HCT116 (cell line): ENCODE measurements around the gene LRP11. TPM values are rescaled to one million over a fixed set of nuclear protein-coding genes. Genes with fewer than 3 reads are reported as not detected.
"Not testable (repeated sequence)": the region's sequence is repeated elsewhere in the genome, so short reads cannot be mapped to it uniquely, and the experiment has no call there.

ENCODE experiments used
- ATAC-seq: fragments of 200-7000 bp; cut with Tn5 transposase; 2 replicates; pipeline ENCODE4 v1.9.1; 2020; ENCODE audit warnings: mild to moderate bottlenecking, moderate library complexity
- BruUV-seq: library from RNA; stranded (reverse); fragments of 400-500 nt; replicated peaks from 2 replicates; lab custom pipeline; 2021; lab: Mats Ljungman, UMichigan
- CTCF ChIA-PET: fragments of 300-600 bp; sonication (Branson Sonifier 250); formaldehyde crosslinking; loops from one replicate; lab custom pipeline; 2021; ENCODE audit warnings: antibody characterized with exemption; lab: Charles Lee
- POLR2A ChIA-PET: fragments of 300-600, 350-600 bp; sonication (Branson Sonifier 250); formaldehyde crosslinking; loops from one replicate; lab custom pipeline; 2021; ENCODE audit warnings: antibody characterized with exemption; lab: Charles Lee
- RAD21 ChIA-PET, 2 experiments: fragments of 300-600 bp; sonication (Branson Sonifier 250); formaldehyde crosslinking; loops; one replicate each; lab custom pipeline; 2023; ENCODE audit warnings: low total read pairs in 2 of 2; ENCODE audit not compliant: uncharacterized antibody in 2 of 2, unreplicated experiment in 2 of 2, low non-redundant PET in 1 of 2; lab: Charles Lee
- DNase-seq: peaks from one replicate; pipeline ENCODE4 v3.0.0-alpha.2; 2010; ENCODE audit warnings: low read depth, low spot score
- H2AFZ ChIP-seq: fragments of 200-600 bp; shearing (Covaris generic), sonication (generic); 2 replicates; pipeline ENCODE4 v1.6.1; 2017; ENCODE audit warnings: low read depth, mixed run types, mixed read lengths, antibody characterized with exemption, low read length; ENCODE audit not compliant: poor library complexity, severe bottlenecking
- H3K27ac ChIP-seq: 2 replicates; pipeline ENCODE4 v1.5.1; 2012; ENCODE audit warnings: low read depth, low read length
- H3K27me3 ChIP-seq: fragments of 200-600 bp; sonication (generic); 2 replicates; pipeline ENCODE4 v1.6.1; 2016; ENCODE audit warnings: mixed run types, low read length, mixed read lengths; ENCODE audit not compliant: insufficient read depth
- H3K36me3 ChIP-seq, 2 experiments: fragments of 200-500 bp in 1 of 2; fragments of 200-600 bp in 1 of 2; sonication (Bioruptor generic) in 1 of 2; sonication (generic) in 1 of 2; 2 replicates each; pipeline versions ENCODE4 v1.5.1 to v1.6.1; 2014 to 2016; ENCODE audit warnings: low read length in 2 of 2, inconsistent platforms in 1 of 2, mixed read lengths in 1 of 2, mixed run types in 1 of 2; ENCODE audit not compliant: insufficient read depth in 2 of 2, control insufficient read depth in 1 of 2
- H3K4me1 ChIP-seq, 2 experiments: fragments of 200-600 bp in 1 of 2; sonication (generic) in 1 of 2; 2 replicates each; pipeline versions ENCODE4 v1.5.1 to v1.6.1; 2012 to 2017; ENCODE audit warnings: low read length in 2 of 2, inconsistent platforms in 1 of 2, mild to moderate bottlenecking in 1 of 2, mixed read lengths in 1 of 2, mixed run types in 1 of 2, moderate library complexity in 1 of 2; ENCODE audit not compliant: insufficient read depth in 2 of 2, control insufficient read depth in 1 of 2
- H3K4me2 ChIP-seq: fragments of 200-600 bp; sonication (generic); 2 replicates; pipeline ENCODE4 v1.6.1; 2017; ENCODE audit warnings: mixed run types, low read length, mixed read lengths
- H3K4me3 ChIP-seq, 2 experiments: fragments of 200-600 bp in 1 of 2; sonication (generic) in 1 of 2; replicated peaks in 1 of 2; 2 replicates each; pipeline ENCODE4 v1.5.1; 2011 to 2016; ENCODE audit warnings: low read length in 2 of 2, control low read depth in 1 of 2, low read depth in 1 of 2, mild to moderate bottlenecking in 1 of 2, mixed read lengths in 1 of 2, mixed run types in 1 of 2
- H3K79me2 ChIP-seq: fragments of 200-600 bp; sonication (generic); 2 replicates; pipeline ENCODE4 v1.6.1; 2017; ENCODE audit warnings: mild to moderate bottlenecking, mixed run types, low read length, moderate library complexity, mixed read lengths; ENCODE audit not compliant: insufficient read depth
- H3K9ac ChIP-seq: fragments of 200-600 bp; sonication (generic); 2 replicates; pipeline ENCODE4 v1.6.1; 2016; ENCODE audit warnings: low read length, mixed read lengths
- H3K9me2 ChIP-seq: fragments of 200-600 bp; sonication (generic), shearing (Covaris generic); 2 replicates; pipeline ENCODE4 v1.6.1; 2017; ENCODE audit warnings: mixed run types, mild to moderate bottlenecking, moderate library complexity; ENCODE audit not compliant: insufficient read depth
- H3K9me3 ChIP-seq, 2 experiments: fragments of 200-500 bp in 1 of 2; fragments of 200-600 bp in 1 of 2; sonication (Bioruptor generic) in 1 of 2; sonication (generic) in 1 of 2; 2 replicates each; pipeline ENCODE4 v1.6.1; 2014 to 2017; ENCODE audit warnings: low read length in 2 of 2, mixed read lengths in 2 of 2, inconsistent platforms in 1 of 2, low read depth in 1 of 2, mild to moderate bottlenecking in 1 of 2, mixed run types in 1 of 2, moderate library complexity in 1 of 2; ENCODE audit not compliant: control insufficient read depth in 1 of 2, insufficient read depth in 1 of 2
- H4K20me1 ChIP-seq: fragments of 200-600 bp; sonication (generic), shearing (Covaris generic); 2 replicates; pipeline ENCODE4 v1.6.1; 2017; ENCODE audit warnings: mixed run types, mild to moderate bottlenecking, moderate library complexity; ENCODE audit not compliant: insufficient read depth
- EGR1 ChIP-seq: IDR thresholded peaks from 2 replicates; pipeline ENCODE4 v1.6.1; 2012; ENCODE audit warnings: low read depth
- EZH2phosphoT487 ChIP-seq: fragments of 200-600 bp; IDR thresholded peaks from 2 replicates; pipeline ENCODE4 v1.6.1; 2018; ENCODE audit warnings: antibody characterized with exemption, borderline replicate concordance
- JUND ChIP-seq: IDR thresholded peaks from 2 replicates; pipeline ENCODE4 v1.6.1; 2012
- POLR2A ChIP-seq: IDR thresholded peaks from 2 replicates; pipeline ENCODE4 v1.7.0; 2011; ENCODE audit warnings: borderline replicate concordance; ENCODE audit not compliant: insufficient read depth, insufficient read length; ENCODE audit errors: extremely low read depth
- POLR2AphosphoS5 ChIP-seq: IDR thresholded peaks from 2 replicates; pipeline ENCODE4 v1.6.1; 2011; ENCODE audit warnings: mild to moderate bottlenecking, low read depth, low read length, moderate library complexity
- SIN3A ChIP-seq: IDR thresholded peaks from 2 replicates; pipeline ENCODE4 v1.6.1; 2012; ENCODE audit warnings: low read depth
- ZFX ChIP-seq: fragments of 450-650 bp; IDR thresholded peaks from 2 replicates; pipeline ENCODE4 v1.6.1; 2017
- ZNF274 ChIP-seq: fragments of 200-500 bp; sonication (Bioruptor generic); IDR thresholded peaks from 2 replicates; pipeline ENCODE4 v1.6.1; 2014; ENCODE audit warnings: mild to moderate bottlenecking, low read depth, low read length, inconsistent platforms
- intact Hi-C: fragments of 100-400 bp; cut with micrococcal nuclease; formaldehyde crosslinking; loops from 2 replicates; pipeline ENCODE4 v1.10.0; 2022
- total RNA-seq: library from RNA; stranded (reverse); gene quantifications from one replicate; pipeline ENCODE4 v1.2.1, GENCODE V29; 2021; ENCODE audit not compliant: unreplicated experiment
- TF ChIP-seq, protein P1 (sequence below): IDR thresholded peaks from 2 replicates; pipeline ENCODE4 v1.6.1; 2011; ENCODE audit warnings: mild to moderate bottlenecking, low read length, moderate library complexity; ENCODE audit not compliant: insufficient replicate concordance; ENCODE audit errors: extremely low read depth
- TF ChIP-seq, protein P2 (sequence below): IDR thresholded peaks from 2 replicates; pipeline ENCODE4 v1.6.1; 2012
- TF ChIP-seq, protein P3 (sequence below): IDR thresholded peaks from 2 replicates; pipeline ENCODE4 v1.6.1; 2012

The LRP11 gene
- total RNA-seq, 1 experiment from 2014 or later, result 27.8 TPM

DNA sequence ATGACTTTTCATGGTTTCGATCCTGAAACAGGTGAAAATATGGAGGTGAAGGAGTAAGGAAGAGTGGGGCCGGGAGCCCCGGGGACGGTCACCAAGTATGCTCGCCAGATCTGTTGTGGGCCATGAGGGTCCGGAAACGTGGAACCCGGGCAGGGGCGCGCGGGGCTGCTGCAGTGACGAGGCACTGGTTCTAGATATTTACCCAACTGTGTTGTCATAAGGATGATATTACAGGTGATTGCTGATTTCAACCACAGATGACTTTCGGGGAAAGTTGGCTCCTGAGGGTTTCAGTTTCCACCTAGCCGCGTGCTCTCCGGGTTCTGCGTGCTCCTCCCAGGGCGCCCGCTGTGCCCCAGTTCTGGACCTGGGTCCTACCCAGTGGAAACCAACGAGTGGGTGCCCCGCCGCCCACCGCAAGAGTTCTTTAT, 46.6 kb upstream of the LRP11 start:
- H3K36me3 ChIP-seq, result no peaks in the 10 kb centered on the region
- ChIA-PET CTCF (no interaction called here), RAD21 (no interaction called here), POLR2A (no interaction called here)
- no peak overlapping the region for H3K4me2 ChIP-seq
- no peak overlapping the region for H3K9ac ChIP-seq
- no peaks in the 10 kb centered on the region for H3K27me3 ChIP-seq
- no peaks in the 10 kb centered on the region for H3K9me2 ChIP-seq
- peaks cover 5 to 6% of the 10 kb centered on the region in 2 experiments; a peak in 2 of 4 replicates for H3K9me3 ChIP-seq
- H3K4me1 ChIP-seq, result no peaks in the 10 kb centered on the region
- H3K79me2 ChIP-seq, result no peaks in the 10 kb centered on the region
- H3K27ac ChIP-seq, result no peak overlapping the region
- ATAC-seq, result no peak
- H2AFZ ChIP-seq, result no peak overlapping the region
- TF ChIP-seq ZFX, result no peak
- no peak for TF ChIP-seq POLR2AphosphoS5
- H3K4me3 ChIP-seq, result no peak overlapping the region
- H4K20me1 ChIP-seq, result no peaks in the 10 kb centered on the region
- no peak for DNase-seq
- intact Hi-C loops, result no loop called here
- no TSS peak for BruUV-seq

DNA sequence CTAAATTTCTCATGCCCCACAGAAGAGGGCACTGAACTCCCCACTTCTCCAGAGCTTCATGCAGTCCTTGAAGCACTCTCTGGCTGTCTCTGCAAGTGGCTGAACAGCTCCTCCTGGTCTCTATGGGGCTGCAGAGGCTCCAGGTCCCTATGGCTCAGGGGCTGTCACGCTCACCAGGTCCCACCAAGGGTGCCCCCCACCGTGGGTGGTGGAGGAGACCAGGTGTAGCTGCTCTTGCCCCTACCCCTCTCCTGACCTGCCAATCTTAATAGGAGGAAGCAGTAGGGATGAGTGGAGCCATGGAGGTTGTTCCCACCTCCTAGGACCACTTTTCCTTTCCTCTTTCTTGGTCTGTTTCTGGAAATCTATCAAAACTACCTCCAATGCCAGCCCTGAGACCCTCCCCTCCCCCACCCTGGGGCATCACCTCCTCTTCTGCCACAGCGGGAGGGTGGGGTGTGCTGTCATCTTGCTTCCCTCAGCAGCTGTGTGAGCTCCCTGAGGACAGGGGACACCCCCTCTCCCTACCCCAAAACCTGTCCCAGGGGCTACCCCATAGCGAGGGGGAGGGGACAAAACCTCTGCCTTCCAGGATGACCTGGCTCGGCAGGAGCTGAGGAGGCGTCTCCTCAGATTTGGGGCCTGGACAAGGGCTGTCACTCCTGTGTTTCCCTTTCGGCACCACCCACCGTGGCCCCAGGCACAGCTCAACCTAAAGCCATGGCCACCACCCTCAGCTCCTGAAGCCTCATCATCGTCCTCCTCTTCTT, 45.7 kb upstream of the LRP11 start:
- no TSS peak for BruUV-seq
- no peaks in the 10 kb centered on the region for H3K27me3 ChIP-seq
- no peak overlapping the region for H3K4me3 ChIP-seq
- H3K79me2 ChIP-seq, result no peaks in the 10 kb centered on the region
- no peaks in the 10 kb centered on the region for H3K9me2 ChIP-seq
- H3K36me3 ChIP-seq, result no peaks in the 10 kb centered on the region
- POLR2A ChIA-PET, result no interaction called here
- DNase-seq (no peak), ATAC-seq (no peak)
- RAD21 ChIA-PET, result no interaction called here
- H3K4me1 ChIP-seq, result no peaks in the 10 kb centered on the region
- peaks cover 5 to 6% of the 10 kb centered on the region in 2 experiments; a peak in 2 of 4 replicates for H3K9me3 ChIP-seq
- intact Hi-C loops, result no loop called here
- no peak overlapping the region for H3K9ac ChIP-seq
- H4K20me1 ChIP-seq, result no peaks in the 10 kb centered on the region
- H3K27ac ChIP-seq, result no peak overlapping the region
- H3K4me2 ChIP-seq, result no peak overlapping the region
- CTCF ChIA-PET, result no interaction called here
- H2AFZ ChIP-seq, result no peak overlapping the region
- TF ChIP-seq ZNF274 (no peak), EGR1 (no peak), SIN3A (no peak), POLR2A (no peak), ZFX (no peak), JUND (no peak), EZH2phosphoT487 (no peak)
- TF ChIP-seq, protein P1, sequence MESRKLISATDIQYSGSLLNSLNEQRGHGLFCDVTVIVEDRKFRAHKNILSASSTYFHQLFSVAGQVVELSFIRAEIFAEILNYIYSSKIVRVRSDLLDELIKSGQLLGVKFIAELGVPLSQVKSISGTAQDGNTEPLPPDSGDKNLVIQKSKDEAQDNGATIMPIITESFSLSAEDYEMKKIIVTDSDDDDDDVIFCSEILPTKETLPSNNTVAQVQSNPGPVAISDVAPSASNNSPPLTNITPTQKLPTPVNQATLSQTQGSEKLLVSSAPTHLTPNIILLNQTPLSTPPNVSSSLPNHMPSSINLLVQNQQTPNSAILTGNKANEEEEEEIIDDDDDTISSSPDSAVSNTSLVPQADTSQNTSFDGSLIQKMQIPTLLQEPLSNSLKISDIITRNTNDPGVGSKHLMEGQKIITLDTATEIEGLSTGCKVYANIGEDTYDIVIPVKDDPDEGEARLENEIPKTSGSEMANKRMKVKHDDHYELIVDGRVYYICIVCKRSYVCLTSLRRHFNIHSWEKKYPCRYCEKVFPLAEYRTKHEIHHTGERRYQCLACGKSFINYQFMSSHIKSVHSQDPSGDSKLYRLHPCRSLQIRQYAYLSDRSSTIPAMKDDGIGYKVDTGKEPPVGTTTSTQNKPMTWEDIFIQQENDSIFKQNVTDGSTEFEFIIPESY, result no peak
- TF ChIP-seq, protein P2, sequence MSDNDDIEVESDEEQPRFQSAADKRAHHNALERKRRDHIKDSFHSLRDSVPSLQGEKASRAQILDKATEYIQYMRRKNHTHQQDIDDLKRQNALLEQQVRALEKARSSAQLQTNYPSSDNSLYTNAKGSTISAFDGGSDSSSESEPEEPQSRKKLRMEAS, result no peak
- TF ChIP-seq, protein P3, sequence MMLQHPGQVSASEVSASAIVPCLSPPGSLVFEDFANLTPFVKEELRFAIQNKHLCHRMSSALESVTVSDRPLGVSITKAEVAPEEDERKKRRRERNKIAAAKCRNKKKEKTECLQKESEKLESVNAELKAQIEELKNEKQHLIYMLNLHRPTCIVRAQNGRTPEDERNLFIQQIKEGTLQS, result no peak
- TF ChIP-seq, all 23 proteins: peak for 0

DNA sequence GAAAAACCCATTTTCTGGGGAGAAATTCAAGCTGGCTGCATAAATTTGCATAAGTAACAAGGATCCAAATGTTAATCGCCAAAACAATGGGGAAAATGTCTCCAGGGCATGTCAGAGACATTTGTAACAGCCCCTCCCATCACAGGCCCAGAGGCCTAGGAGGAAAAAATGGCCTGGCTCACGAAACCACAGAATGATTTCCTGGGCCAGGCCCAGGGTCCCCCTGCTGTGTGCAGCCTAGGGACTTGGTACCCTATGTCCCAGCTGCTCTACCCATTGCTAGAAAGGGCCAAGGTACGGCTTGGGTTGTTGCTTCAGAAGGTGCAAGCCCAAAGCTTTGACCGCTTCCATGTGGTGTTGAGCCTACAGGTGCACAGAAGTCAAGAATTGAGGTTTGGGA, 44.3 kb upstream of the LRP11 start:
- H3K36me3 ChIP-seq, CTCF ChIA-PET, DNase-seq, H3K9me2 ChIP-seq, H3K27me3 ChIP-seq, H3K4me3 ChIP-seq, H3K79me2 ChIP-seq, H4K20me1 ChIP-seq, BruUV-seq, POLR2A ChIA-PET, intact Hi-C loops, H3K4me2 ChIP-seq, H3K27ac ChIP-seq, H2AFZ ChIP-seq, H3K9ac ChIP-seq, H3K4me1 ChIP-seq, ATAC-seq, RAD21 ChIA-PET, H3K9me3 ChIP-seq: not testable (repeated sequence)
